Putamen (tissue), 1 donor: ENCODE data around the gene ECSCR.
A peak's percentile ranks its signal among the peaks of the same experiment; 100 is the strongest.
"Not testable (repeated sequence)": the region's sequence is repeated elsewhere in the genome, so short reads cannot be mapped to it uniquely, and the experiment has no call there.

ENCODE experiments used
- DNase-seq: peaks from one replicate; pipeline ENCODE4 v3.0.0-alpha.2; 2016; ENCODE audit warnings: low spot score

The ECSCR gene, protein sequence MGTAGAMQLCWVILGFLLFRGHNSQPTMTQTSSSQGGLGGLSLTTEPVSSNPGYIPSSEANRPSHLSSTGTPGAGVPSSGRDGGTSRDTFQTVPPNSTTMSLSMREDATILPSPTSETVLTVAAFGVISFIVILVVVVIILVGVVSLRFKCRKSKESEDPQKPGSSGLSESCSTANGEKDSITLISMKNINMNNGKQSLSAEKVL

DNA sequence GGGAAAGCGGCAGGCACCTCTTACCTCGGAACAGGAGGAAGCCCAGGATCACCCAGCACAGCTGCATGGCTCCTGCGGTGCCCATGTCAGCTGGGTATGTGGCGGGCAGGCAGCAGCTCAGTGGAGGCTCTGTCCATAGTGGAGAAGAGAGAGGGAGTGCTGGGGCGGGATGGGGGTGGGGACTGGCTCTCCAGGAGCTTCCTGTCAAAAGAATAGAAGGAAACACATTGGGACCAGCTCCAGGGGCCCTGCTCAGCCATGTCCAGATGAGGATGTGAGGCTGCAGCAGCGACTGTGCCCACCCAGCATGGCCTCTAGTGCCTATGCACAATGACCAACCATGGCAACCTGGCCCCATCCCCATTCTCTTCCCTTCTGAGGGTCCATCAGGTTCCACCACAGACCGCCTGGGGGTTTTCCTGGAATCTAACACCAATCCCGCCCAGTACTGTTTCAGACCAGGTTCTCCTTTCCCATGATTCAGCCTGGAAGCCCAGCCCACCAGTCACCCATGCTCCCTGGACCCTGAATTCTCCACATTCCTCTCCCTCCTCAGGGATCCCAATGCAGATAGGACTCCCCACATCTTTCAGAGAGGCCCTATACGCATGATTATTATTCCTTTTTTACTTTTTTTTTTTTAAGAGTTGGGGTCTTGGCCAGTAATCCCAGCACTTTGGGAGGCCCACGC, at the start of gene ECSCR:
ECSCR (minus strand) TSS at position 158 of the 691 bp plus-strand sequence; CDS start at position 85, 73 bp downstream.
- DNase-seq, result no peak

DNA sequence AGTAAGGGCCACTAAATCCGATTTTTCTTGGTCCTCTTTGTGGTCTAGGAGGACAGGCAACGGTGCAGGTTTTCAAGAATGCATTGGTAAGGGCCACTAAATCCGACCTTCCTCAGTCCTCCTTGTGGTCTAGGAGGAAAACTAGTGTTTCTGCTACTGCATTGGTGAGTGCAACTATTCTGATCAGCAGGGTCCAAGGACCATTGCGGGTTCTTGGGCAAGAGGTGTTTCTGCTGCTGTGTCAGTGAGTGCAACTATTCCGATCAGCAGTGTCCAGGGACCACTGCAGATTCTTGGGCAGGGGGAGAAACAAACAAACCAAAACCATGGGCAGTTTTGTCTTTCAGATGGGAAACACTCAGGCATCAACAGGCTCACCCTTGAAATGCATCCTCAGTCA, 42.2 kb upstream of the ECSCR start:
- DNase-seq, result not testable (repeated sequence)

DNA sequence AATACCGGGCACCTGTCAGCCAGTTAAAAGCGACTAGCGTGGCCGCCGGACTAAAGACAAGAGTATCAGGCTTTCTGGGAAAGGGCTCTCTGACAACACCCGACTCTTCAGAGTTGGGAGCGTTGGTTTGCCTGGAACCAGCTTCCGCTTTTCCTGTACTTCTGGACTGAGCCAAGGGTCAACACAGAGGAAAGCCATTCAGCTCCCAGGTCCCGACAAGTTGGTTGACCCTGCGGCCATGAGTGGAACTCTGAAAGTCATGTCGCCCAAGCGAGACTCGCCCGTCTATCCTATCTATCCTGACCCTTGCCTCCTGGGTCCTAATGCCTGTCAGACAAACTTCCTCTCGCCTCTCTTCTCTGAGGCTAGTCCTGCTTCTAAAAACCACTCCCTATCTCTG, 41.3 kb upstream of the ECSCR start:
- not testable (repeated sequence) for DNase-seq

DNA sequence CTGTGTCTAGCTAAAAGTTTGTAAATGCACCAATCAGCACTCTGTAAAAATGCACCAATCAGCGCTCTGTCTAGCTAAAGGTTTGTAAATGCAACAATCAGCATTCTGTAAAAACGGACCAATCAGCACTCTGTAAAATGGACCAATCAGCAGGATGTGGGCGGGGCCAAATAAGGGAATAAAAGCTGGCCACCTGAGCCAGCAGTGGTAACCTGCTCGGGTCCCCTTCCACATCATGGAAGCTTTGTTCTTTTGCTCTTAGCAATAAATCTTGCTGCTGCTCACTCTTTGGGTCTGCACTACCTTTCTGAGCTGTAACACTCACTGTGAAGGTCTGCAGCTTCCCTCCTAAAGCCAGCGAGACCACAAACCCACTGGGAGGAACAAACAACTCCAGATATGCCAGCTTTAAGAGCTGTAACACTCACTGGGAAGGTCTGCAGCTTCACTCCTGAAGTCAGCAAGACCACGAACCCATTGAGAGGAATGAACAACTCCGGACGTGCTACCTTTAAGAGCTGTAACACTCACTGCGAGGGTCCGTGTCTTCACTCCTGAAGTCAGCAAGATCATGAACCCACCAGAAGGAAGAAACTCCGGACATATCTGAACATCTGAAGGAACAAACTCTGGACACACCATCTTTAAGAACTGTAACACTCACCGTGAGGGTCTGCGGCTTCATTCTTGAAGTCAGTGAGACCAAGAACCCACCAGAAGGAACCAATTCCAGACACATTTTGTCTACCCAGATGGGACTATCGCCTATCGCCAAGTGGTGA, 40.7 kb upstream of the ECSCR start:
- not testable (repeated sequence) for DNase-seq

DNA sequence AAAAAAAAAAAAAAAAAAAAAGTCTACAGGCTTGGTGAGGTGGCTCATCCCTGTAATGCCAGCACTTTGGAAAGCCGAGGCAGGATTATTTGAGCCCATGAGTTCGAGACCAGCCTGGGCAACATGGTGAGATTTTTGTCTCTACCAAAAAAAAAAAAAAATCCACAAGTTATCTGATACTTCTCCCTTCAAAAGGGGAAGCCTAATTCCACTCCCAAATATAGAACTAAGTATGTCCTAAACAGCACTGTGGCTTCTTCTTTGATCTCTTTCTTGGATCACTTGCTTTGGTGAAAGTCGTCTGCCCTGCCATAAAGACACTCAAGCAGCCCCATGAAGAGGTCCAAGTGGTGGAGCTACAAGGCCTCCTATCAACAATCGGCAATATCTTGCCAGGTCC, 38.8 kb upstream of the ECSCR start:
- no peak for DNase-seq

DNA sequence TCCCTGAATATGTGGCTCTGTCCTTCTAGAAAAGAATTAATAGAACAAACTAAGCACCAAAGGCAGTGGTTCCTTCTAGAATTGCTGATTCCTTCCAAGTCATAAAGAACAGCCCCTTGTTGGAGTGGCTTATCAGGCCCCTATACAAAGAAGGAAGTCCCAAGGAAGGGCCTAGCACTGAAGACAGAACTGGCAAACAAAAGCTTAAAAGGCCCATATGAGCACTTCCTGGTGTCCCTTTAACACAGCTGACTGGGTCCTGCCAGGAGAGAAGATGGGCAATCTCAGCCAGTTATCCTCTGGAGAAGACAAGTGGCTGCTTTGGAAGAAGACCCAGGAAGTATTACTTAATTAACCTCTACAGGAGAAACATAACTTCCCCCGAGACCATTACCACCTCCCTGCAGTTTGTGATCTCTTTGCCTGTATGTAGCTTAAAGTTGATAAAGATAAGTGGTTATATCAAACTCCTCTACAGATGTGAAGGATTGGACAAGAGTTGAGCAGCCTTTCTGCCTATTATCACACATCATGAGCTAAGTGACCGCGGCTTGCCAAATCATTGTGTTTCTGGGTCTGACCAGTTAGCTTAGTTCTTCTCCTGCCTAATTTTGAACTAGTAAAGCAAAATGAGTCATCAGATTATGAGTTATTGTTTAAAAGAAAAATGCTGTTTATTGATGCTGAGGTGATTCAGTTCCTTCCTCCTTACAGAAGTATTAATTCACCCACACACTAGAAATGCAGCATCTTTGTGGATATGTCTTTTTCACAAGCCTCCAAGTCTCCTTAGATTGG, 33.3 kb upstream of the ECSCR start:
- DNase-seq, result no peak

DNA sequence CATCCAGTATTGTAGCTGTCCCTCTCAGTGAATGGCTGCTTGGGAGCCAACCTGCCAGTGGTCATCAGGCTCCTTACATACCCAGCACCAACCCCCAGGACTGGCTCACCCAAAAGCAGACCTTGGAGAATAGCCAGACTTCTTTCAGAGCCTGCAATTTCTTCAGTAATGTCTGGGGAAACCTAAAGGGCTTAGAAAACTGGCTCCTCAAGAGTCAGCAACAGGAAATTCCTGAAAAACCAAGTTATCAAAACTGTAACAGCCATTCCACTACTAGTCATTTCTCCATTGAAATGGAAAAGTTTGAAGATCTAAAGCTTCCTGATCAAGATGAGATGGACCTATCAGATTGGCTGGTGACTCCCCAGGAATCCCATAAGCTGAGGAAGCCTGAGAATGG, 32.3 kb upstream of the ECSCR start:
- no peak for DNase-seq

DNA sequence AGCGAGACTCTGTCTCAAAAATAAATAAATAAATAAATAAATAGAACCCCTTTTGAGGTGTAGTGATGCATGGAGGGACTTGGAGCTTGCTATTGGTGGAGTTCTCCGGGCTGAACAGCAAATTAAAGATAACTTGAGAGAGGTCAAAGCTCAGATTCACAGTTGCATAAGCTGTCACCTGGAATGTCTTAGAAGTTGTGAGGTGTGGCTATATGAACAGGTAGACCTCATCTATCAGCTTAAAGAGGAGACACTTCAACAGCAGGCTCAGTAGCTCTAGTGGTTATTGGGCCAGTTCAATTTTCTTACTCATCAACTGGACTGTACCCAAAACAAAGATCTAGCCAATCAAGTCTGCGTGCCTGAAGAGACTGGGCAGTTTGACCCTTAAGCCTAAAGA, 31.7 kb upstream of the ECSCR start:
- DNase-seq, result no peak

DNA sequence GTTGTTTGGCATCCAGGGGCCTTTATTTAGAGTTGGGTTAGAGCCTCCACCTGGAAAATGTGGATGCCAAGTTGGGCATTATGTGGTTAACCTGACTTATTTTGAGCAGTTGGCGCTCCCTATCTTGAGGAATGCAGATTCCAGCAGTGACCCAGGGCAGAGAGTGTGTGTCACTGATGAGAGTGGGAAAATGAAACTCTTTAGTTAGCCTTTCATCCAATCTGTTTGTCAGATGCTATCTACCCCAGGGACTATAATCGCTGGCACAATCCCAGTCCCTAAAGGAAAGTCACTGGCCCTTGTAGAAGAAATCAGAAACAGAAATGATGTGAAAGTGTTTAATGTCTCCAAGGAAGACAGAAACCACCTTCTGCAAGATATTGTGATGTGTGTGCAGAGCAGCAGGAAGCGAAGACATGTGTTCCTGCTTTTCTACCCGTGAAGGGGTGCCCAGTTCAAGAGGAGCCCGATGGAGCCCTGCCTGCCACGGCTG, 30.2 kb upstream of the ECSCR start:
- DNase-seq, result no peak

DNA sequence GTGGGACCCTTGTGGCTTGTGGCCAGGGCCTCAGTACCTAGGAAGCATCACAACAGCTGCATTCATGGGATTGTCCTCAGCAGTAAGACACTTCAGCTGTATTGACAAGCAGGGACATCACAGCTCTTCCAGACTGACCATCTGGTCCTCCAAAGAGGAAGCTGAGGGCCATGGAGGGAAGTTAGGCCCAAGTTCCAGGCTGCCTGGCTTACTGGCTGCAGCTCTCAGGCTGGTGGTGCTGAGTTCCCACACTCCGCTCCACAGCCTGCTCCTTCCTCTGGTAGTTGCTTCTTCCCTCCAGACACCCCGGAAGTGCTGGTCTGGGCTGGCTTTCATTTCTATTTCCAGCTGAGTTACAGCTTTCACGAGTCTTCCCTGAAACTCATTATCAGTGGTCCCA, 25.7 kb upstream of the ECSCR start:
- DNase-seq, result peak; percentile 25

DNA sequence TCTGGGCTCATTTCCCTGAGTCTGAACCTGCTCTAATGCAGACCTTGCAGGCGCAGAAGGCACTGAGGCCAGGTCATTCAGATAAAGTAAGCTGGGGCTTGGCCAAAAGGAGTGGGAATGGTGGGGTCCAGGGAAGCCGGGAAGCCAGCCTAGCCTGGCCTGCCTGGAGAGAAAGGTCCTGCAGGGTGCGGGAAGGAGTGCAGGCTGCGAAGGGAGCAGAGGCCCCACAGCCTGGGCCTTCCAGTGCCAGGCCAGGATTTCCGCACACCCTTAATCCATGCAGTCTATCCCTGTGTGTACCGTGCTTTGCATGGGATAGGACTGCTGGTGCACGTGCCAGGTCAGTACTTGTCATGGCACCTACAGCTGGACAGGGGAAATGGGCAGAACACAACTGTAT, 23.7 kb upstream of the ECSCR start:
- no peak for DNase-seq

DNA sequence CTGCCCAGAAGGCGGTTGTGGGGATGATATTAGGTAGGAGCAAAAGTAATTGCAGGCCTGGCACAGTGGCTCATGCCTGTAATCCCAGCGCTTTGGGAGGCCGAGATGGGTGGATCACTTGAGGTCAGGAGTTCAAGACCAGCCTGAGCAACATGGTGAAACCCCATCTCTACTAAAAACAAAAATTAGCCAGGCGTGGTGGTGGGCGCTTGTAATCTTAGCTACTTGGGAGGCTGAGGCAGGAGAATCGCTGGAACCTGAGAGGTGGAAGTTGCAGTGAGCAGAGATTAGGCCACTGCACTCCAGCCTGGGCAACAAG, 20.3 kb upstream of the ECSCR start:
- not testable (repeated sequence) for DNase-seq

DNA sequence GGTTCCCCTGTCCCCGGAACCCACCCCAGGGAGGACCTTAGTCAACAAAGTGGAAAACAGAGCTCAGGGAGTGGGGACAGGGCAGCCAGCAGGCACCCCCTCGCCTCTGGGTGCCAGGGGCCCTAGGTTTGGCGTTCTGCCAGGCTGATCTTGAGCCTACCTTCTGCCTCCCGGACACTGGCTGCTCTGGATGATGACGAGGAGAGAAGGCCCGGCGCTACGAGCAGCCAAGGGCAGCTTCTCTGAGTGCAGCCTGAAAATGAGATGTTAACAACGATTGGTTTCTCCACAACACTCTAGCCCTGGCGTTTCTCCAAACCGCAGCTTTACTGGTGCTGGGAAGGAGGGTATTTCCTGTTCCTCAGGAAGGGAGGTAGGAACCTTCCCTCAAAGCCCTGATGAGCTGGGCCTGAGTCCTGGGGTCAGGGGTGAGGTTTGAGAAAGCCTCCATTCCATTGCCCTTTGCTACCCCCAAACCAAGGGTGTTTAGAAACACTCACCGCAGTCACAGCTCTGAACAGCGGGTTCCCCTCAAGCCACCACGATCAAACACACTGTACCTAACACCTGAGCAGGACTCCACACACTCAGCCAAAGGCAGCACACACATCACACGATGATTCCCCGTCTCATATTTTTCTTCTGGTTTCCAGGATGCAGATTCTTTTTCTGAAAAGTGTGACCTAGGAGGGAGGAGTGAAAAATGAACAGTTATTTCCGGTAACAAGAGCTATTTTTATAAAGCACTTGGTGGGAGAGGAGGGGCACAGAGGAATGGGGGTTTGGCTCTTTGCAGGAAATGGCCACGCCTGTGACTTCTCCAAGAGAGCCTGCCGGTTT, 19.7 kb upstream of the ECSCR start, which contains the start of gene STING1:
STING1 (minus strand) TSS at position 709 of the 840 bp plus-strand sequence. CDS start 1,054 bp downstream, outside the sequence.
- DNase-seq, result peak; percentile 52

DNA sequence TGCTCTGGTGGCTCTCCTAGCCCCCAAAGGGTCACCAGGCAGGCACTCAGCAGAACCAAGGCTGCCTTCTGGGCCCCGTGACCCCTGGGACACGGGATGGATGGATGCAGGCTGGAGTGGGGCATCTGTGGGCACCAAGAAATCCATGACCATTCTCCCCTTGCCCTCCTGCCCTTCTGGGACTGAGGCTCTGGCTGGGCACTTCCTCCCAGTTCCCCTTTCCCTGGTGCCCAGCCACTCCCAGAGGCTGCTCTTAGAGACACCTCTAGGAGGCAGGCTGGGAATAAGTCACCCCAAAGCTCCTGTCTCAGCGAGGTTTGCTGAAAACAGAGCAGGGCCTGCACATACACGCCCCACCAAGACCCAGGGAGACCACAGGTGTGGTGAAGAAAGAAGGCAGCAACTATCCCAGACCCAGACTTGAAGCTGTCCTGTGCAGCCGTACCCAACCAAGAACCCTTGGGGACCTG, 19.1 kb upstream of the ECSCR start:
- DNase-seq, result peak; percentile 20

DNA sequence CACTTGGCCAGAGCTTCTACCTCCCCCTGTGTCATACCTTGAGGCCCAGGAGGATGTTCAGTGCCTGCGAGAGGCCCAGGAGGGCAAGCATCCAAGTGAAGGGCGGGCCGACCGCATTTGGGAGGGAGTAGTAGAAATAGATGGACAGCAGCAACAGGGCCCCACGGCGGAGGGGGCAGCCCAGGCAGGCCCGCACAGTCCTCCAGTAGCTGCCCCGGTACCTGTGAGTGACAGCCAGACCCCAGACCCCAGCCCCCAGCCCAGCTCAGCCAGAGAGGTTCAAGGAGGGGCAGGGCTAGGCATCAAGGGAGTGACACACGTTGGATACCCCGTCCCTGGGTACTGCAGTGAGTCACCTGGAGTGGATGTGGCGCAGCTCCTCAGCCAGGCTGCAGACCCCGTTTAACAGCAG, 18.6 kb upstream of the ECSCR start:
- DNase-seq, result no peak

DNA sequence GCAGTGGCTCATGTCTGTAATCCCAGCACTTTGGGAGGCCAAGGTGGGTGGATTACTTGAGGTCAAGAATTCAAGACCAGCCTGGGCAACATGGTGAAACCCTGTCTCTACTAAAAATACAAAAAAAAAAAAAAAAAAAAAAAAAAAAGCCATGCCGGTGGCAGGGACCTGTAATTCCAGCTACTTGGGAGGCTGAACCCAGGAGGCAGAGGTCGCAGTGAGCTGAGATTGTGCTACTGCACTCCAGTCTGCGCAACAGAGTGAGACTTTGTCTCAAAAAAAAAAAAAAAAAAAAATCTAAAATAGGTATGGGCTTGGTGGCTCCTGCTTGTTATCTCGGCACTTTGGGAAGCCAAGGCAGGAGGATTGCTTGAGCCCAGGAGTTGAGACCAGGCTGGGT, 17.2 kb upstream of the ECSCR start:
- not testable (repeated sequence) for DNase-seq

DNA sequence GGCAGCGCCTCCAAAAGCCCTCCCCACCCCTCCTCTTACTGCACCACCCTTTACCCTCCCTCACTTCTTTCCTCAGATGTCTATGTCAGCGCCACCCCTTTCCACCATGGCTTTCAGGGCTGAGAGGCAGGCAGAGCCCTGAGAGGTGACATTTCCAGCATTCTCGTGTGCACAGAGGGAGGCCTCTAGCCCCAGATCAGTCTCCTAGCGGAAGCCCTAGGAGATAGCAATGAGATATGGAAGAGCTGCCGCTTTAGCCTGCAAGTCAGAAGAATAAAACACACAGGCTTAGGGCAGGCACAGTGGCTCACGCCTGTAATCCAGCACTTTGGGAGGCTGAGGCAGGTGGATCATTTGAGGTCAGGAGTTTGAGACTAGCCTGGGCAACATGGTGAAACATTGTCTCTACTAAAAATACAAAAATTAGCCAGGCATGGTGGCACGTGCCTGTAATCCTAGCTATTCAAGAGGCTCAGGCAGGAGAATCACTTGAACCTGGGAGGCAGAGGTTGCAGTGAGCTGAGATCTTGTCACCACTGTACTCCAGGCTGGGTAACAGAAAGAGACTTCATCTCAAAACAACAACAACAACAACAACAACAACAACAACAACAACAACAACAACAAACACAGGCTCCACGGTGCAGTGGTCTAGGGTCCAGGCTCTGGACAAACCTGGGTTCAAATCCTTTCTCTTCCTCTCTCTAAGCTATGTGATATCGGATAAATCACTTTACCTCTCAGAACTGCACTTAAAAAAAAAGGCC, 16.3 kb upstream of the ECSCR start:
- not testable (repeated sequence) for DNase-seq

DNA sequence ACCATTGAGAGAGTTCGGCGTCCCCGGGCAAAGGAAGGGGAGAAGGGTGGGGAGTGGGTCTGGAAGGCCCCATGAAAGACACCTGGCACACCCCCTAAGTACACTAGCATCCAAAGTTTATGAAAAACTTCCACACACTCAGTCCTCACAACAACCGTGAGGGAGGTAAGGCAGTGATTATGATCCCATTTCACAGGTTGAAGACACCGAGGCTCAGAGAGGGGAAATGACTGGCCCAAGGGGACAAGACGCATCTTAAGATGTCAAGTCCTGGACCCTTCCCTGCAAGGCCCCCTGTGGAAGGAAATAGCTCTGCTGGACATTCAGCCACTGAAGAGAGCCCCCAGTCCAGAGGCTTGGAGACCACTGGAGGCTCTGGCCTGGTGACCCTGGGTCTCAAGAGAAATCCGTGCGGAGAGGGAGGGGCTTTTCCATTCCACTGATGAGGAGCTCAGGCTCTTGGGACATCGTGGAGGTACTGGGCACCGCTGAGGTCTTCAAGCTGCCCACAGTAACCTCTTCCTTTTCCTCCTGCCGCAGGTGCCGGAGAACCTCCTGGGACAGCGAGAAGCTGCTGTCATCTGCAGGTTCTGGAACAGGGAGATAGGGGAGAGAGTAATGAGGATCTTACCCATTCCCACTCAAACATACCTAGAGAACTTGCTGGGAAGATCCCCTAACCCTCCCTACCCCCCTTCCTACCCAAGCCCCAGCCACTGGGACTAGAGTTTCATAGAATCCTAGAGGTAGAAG, 13.5 kb upstream of the ECSCR start:
- no peak for DNase-seq
